ENCODE data around the gene PTPRD.

- TF ChIP-seq POLR2AphosphoS5 (IDR thresholded peaks at IDR 0.05; ENCODE audit: low read depth, low read length) (no peak), TAF1 (IDR thresholded peaks at IDR 0.05; ENCODE audit: borderline replicate concordance, low read depth, low read length) (no peak)
Measured at GRCh38 chr9:8857068-8857925, 1755.5 kb downstream of the PTPRD start.

Data from GM12892 (cell line).